Measurements from ENCODE around the gene ERC1.

DNA sequence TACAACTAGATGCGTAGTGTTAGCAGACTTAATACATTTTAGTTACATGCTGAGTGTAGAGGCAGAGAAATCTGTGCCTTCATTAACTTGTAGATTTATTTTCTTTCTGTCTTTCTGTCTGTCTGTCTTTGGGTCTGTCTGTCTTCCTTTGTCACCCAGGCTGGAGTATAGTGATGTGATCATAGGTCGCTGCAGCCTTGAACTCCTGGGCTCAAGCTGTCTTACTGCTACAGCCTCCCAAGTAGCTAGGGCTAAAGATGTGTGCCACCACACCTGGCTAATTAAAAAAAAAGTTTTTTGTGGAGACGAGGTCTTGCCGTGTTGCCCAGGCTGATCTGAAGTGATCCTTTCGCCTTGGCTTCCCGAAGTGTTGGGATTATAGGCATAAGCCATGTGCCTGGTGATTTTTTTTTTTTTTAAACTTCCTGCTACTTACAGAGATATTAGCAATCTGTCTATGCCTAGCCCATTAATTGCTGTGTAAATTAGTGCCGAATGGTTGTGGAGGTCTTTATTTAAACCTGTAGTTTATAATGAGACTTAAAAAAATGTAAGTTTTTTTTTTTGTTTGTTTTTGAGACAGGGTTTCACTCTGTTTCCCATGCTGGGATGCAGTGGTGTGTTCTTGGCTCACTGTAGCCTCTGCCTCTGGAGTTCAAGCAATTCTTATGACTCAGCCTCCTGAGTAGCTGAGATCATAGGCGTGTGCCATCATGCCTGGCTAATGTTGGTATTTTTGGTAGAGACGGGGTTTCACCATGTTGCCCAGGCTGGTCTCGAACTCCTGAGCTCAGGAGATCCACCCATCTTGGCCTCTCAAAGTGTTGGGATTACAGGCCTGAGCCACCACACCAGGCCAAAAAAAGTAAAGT lies 22.8 kb downstream of the ERC1 start:
- TF ChIP-seq, protein P1, sequence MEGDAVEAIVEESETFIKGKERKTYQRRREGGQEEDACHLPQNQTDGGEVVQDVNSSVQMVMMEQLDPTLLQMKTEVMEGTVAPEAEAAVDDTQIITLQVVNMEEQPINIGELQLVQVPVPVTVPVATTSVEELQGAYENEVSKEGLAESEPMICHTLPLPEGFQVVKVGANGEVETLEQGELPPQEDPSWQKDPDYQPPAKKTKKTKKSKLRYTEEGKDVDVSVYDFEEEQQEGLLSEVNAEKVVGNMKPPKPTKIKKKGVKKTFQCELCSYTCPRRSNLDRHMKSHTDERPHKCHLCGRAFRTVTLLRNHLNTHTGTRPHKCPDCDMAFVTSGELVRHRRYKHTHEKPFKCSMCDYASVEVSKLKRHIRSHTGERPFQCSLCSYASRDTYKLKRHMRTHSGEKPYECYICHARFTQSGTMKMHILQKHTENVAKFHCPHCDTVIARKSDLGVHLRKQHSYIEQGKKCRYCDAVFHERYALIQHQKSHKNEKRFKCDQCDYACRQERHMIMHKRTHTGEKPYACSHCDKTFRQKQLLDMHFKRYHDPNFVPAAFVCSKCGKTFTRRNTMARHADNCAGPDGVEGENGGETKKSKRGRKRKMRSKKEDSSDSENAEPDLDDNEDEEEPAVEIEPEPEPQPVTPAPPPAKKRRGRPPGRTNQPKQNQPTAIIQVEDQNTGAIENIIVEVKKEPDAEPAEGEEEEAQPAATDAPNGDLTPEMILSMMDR (IDR thresholded peaks at IDR 0.05; ENCODE audit: extremely low read depth in 1 of 2, insufficient read depth in 1 of 2, low read depth in 1 of 2, low read length in 2 of 2) = no peak
- TF ChIP-seq POLR2A (IDR thresholded peaks at IDR 0.05; ENCODE audit: low read depth, low read length) (no peak), POLR2AphosphoS5 (IDR thresholded peaks at IDR 0.05; ENCODE audit: insufficient read depth, low read depth, low read length) (no peak)
- TF ChIP-seq, protein P2, sequence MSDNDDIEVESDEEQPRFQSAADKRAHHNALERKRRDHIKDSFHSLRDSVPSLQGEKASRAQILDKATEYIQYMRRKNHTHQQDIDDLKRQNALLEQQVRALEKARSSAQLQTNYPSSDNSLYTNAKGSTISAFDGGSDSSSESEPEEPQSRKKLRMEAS (IDR thresholded peaks at IDR 0.05; ENCODE audit: insufficient read depth, insufficient read length) = no peak
